ENCODE data around the gene ATXN7. TPM values are rescaled to one million over a fixed set of nuclear protein-coding genes. Genes with fewer than 3 reads are reported as not detected.

Gene ATXN7
- 8.7 and 9.5 TPM in 2 replicates for total RNA-seq

- no peak for FAIRE-seq
- no peaks in the 10 kb centered on the region for H3K36me3 ChIP-seq (ENCODE audit: control insufficient read depth, insufficient read depth, low read length)
- no peak for TF ChIP-seq CTCF (IDR thresholded peaks at IDR 0.05; ENCODE audit: insufficient read depth, low read length, severe bottlenecking)
- no peaks in the 10 kb centered on the region for H3K27me3 ChIP-seq (ENCODE audit: control insufficient read depth, insufficient read depth, low read length)
- peak within 1 kb of the TSS; percentile 87 for H3K4me3 ChIP-seq (ENCODE audit: low read depth, low read length)
- no peak for DNase-seq (ENCODE audit: low read depth)
Measured at GRCh38 chr3:63863150-63864007, at the start of gene ATXN7, which contains the start of gene THOC7. TSS of gene ATXN7 (plus strand) at chr3:63863867. CDS start at chr3:63912599, 48,732 bp downstream. TSS of gene THOC7 (minus strand) at chr3:63863805. CDS start at chr3:63863790, 15 bp downstream.

- Histone ChIP-seq H3K36me3 (ENCODE audit: control insufficient read depth, insufficient read depth, low read length) (no peaks in the 10 kb centered on the region), H3K27me3 (ENCODE audit: control insufficient read depth, insufficient read depth, low read length) (no peaks in the 10 kb centered on the region), H3K4me3 (ENCODE audit: low read depth, low read length) (no peak overlapping the region)
- FAIRE-seq = no peak
- TF ChIP-seq CTCF (IDR thresholded peaks at IDR 0.05; ENCODE audit: insufficient read depth, low read length, severe bottlenecking) = no peak
- peak; percentile 49 for DNase-seq (ENCODE audit: low read depth)
Measured at GRCh38 chr3:63814237-63814636, 49.4 kb upstream of the ATXN7 start.

- FAIRE-seq = no peak
- Histone ChIP-seq H3K27me3 (ENCODE audit: control insufficient read depth, insufficient read depth, low read length) (no peaks in the 10 kb centered on the region), H3K4me3 (ENCODE audit: low read depth, low read length) (no peak overlapping the region), H3K36me3 (ENCODE audit: control insufficient read depth, insufficient read depth, low read length) (no peaks in the 10 kb centered on the region)
- no peak for TF ChIP-seq CTCF (IDR thresholded peaks at IDR 0.05; ENCODE audit: insufficient read depth, low read length, severe bottlenecking)
- DNase-seq (ENCODE audit: low read depth) = no peak
Measured at GRCh38 chr3:63817225-63817624, 46.4 kb upstream of the ATXN7 start.

- TF ChIP-seq CTCF (IDR thresholded peaks at IDR 0.05; ENCODE audit: insufficient read depth, low read length, severe bottlenecking) = peak; percentile 70
- FAIRE-seq = peak; percentile 96
- H3K27me3 ChIP-seq (ENCODE audit: control insufficient read depth, insufficient read depth, low read length) = no peaks in the 10 kb centered on the region
- DNase-seq (ENCODE audit: low read depth) = peak; percentile 52
- no peak overlapping the region for H3K4me3 ChIP-seq (ENCODE audit: low read depth, low read length)
- H3K36me3 ChIP-seq (ENCODE audit: control insufficient read depth, insufficient read depth, low read length) = no peaks in the 10 kb centered on the region
Measured at GRCh38 chr3:63818282-63819150, 45.2 kb upstream of the ATXN7 start.

- no peak for TF ChIP-seq CTCF (IDR thresholded peaks at IDR 0.05; ENCODE audit: insufficient read depth, low read length, severe bottlenecking)
- FAIRE-seq = no peak
- Histone ChIP-seq H3K27me3 (ENCODE audit: control insufficient read depth, insufficient read depth, low read length) (no peaks in the 10 kb centered on the region), H3K4me3 (ENCODE audit: low read depth, low read length) (no peak within 1 kb of the TSS), H3K36me3 (ENCODE audit: control insufficient read depth, insufficient read depth, low read length) (no peaks in the 10 kb centered on the region)
- no peak for DNase-seq (ENCODE audit: low read depth)
Measured at GRCh38 chr3:63819151-63819398, 44.6 kb upstream of the ATXN7 start, which contains the start of gene C3orf49. TSS of gene C3orf49 (plus strand) at chr3:63819299. CDS start at chr3:63819472, 173 bp downstream.
